GM12872 (cell line): ENCODE data around the gene ORM2.
A peak's percentile ranks its signal among the peaks of the same experiment; 100 is the strongest.

Experiments
- CTCF ChIP-seq: IDR thresholded peaks from 3 replicates; pipeline ENCODE4 v1.5.1; 2011; ENCODE audit warnings: low read depth, mild to moderate bottlenecking, low read length, moderate library complexity; ENCODE audit not compliant: insufficient read depth

Gene ORM2

GRCh38 chr9:114289106-114289505 is 40.6 kb upstream of the ORM2 start:
- TF ChIP-seq CTCF, result no peak

GRCh38 chr9:114289571-114290481 is 39.8 kb upstream of the ORM2 start:
- no peak for TF ChIP-seq CTCF

- no peak for TF ChIP-seq CTCF
Measured at GRCh38 chr9:114290561-114290986, 39.1 kb upstream of the ORM2 start.

- peak; percentile 79 for TF ChIP-seq CTCF
Measured at GRCh38 chr9:114291064-114291474, 38.6 kb upstream of the ORM2 start.

- TF ChIP-seq CTCF, result no peak
Measured at GRCh38 chr9:114291886-114292590, 37.6 kb upstream of the ORM2 start.

GRCh38 chr9:114294664-114295063 is 35.0 kb upstream of the ORM2 start:
- no peak for TF ChIP-seq CTCF

GRCh38 chr9:114296338-114296737 is 33.3 kb upstream of the ORM2 start:
- no peak for TF ChIP-seq CTCF
